GM12892 (cell line): ENCODE data around the gene ANKRD33.

Experiments
- DNase-seq: peaks from one replicate; pipeline ENCODE4 v3.0.0; 2011; ENCODE audit not compliant: insufficient read length
- FAIRE-seq: peaks from 2 replicates; lab custom pipeline; 2011; peaks lifted over from hg19 to GRCh38; lab: Jason Lieb, UNC
- POLR2A ChIP-seq: IDR thresholded peaks from 2 replicates; pipeline ENCODE4 v1.6.1; 2011; ENCODE audit warnings: low read depth, low read length, control low read depth
- POLR2AphosphoS5 ChIP-seq: IDR thresholded peaks from 2 replicates; pipeline ENCODE4 v1.6.1; 2011; ENCODE audit warnings: low read depth, low read length, control low read depth
- TAF1 ChIP-seq: IDR thresholded peaks from 2 replicates; pipeline ENCODE4 v1.6.1; 2011; ENCODE audit warnings: low read depth, mild to moderate bottlenecking, control low read depth, low read length, borderline replicate concordance

ANKRD33 gene

GRCh38 chr12:51898506-51898905, 10.6 kb downstream of the ANKRD33 start:
- TF ChIP-seq TAF1 (no peak), POLR2AphosphoS5 (no peak), POLR2A (no peak)
- FAIRE-seq (no peak), DNase-seq (no peak)

- TF ChIP-seq POLR2A (no peak), POLR2AphosphoS5 (no peak), TAF1 (no peak)
- DNase-seq (no peak), FAIRE-seq (no peak)
These were observed 11.0 kb downstream of the ANKRD33 start for GRCh38 chr12:51898937-51899336.

GRCh38 chr12:51900323-51900889, 12.5 kb downstream of the ANKRD33 start:
- no peak for DNase-seq
- TF ChIP-seq POLR2A (no peak), TAF1 (no peak), POLR2AphosphoS5 (no peak)
- FAIRE-seq = no peak

GRCh38 chr12:51901121-51901817, 13.4 kb downstream of the ANKRD33 start:
- DNase-seq (no peak), FAIRE-seq (no peak)
- TF ChIP-seq TAF1 (no peak), POLR2AphosphoS5 (no peak)

GRCh38 chr12:51901881-51902280, 14.0 kb downstream of the ANKRD33 start:
- FAIRE-seq (no peak), DNase-seq (no peak)
- TF ChIP-seq POLR2A (no peak), TAF1 (no peak), POLR2AphosphoS5 (no peak)

GRCh38 chr12:51904951-51905470, 17.1 kb downstream of the ANKRD33 start:
- FAIRE-seq (no peak), DNase-seq (no peak)
- no peak for TF ChIP-seq POLR2A
- no peak for TF ChIP-seq POLR2AphosphoS5
- TF ChIP-seq TAF1 = no peak

GRCh38 chr12:51905471-51906429, 17.8 kb downstream of the ANKRD33 start:
- TF ChIP-seq TAF1 = no peak
- no peak for TF ChIP-seq POLR2AphosphoS5
- TF ChIP-seq POLR2A = no peak
- DNase-seq = no peak
- FAIRE-seq = no peak

- FAIRE-seq (no peak), DNase-seq (no peak)
- TF ChIP-seq POLR2A = no peak
- TF ChIP-seq POLR2AphosphoS5 = no peak
- TF ChIP-seq TAF1 = no peak
These were observed 18.7 kb downstream of the ANKRD33 start for GRCh38 chr12:51906430-51907082.

- FAIRE-seq = no peak
- TF ChIP-seq POLR2A = no peak
- no peak for TF ChIP-seq POLR2AphosphoS5
- TF ChIP-seq TAF1 = no peak
- DNase-seq = no peak
These were observed 19.4 kb downstream of the ANKRD33 start, which contains the start of gene ACVRL1 for GRCh38 chr12:51907083-51907855. Gene ACVRL1, plus strand, starts transcription at chr12:51907504. Its CDS starts 4,971 bp downstream, at chr12:51912475.

- no peak for TF ChIP-seq POLR2AphosphoS5
- TF ChIP-seq TAF1 = no peak
- TF ChIP-seq POLR2A = no peak
- FAIRE-seq (no peak), DNase-seq (no peak)
These were observed 20.0 kb downstream of the ANKRD33 start for GRCh38 chr12:51907856-51908425.
